Upper lobe of right lung (tissue), 1 donor: ENCODE data around the gene UST. TPM values are rescaled to one million over a fixed set of nuclear protein-coding genes. Genes with fewer than 3 reads are reported as not detected.
"Not testable (repeated sequence)": the region's sequence is repeated elsewhere in the genome, so short reads cannot be mapped to it uniquely, and the experiment has no call there.

Experiments used
- ATAC-seq: fragments of 200-7000 bp; cut with Tn5 transposase; one replicate; pipeline ENCODE4 v1.9.1; 2020; ENCODE audit warnings: mild to moderate bottlenecking, moderate library complexity
- DNase-seq: peaks from one replicate; pipeline ENCODE4 v3.0.0-alpha.2; 2020
- H3K27ac ChIP-seq: fragments of 200-600 bp; one replicate; pipeline ENCODE4 v1.8.0; 2022
- H3K27me3 ChIP-seq: fragments of 200-600 bp; one replicate; pipeline ENCODE4 v1.8.0; 2022; ENCODE audit warnings: mild to moderate bottlenecking
- H3K36me3 ChIP-seq: fragments of 200-600 bp; one replicate; pipeline ENCODE4 v1.8.0; 2022
- H3K4me1 ChIP-seq: fragments of 200-600 bp; one replicate; pipeline ENCODE4 v1.8.0; 2022
- H3K4me3 ChIP-seq: fragments of 200-600 bp; one replicate; pipeline ENCODE4 v1.8.0; 2022; ENCODE audit warnings: mild to moderate bottlenecking
- H3K9me3 ChIP-seq: fragments of 200-600 bp; one replicate; pipeline ENCODE4 v1.8.0; 2022
- CTCF ChIP-seq: fragments of 200-600 bp; IDR thresholded peaks from one replicate; pipeline ENCODE4 v1.8.0; 2022; ENCODE audit warnings: antibody characterized with exemption
- intact Hi-C: fragments of 100-400 bp; cut with DNase I; formaldehyde crosslinking; loops from one replicate; pipeline ENCODE4 v1.11.0; 2022
- total RNA-seq: library from RNA; stranded (reverse); fragmentation: NEBNext Ultra II Directional; extraction: Animal tissue kit (Norgen Biotek cat#: 25700); gene quantifications from one replicate; pipeline ENCODE4 v1.2.1, GENCODE V29; 2021
- donor health status: DM: no; HTN: yes; CAD: no; lungs with severe emphysema.

UST gene
- total RNA-seq, 1 donor from 2014 or later, result 11.8 TPM

- Histone ChIP-seq H3K27me3 (no peaks in the 10 kb centered on the region), H3K27ac (no peak overlapping the region), H3K4me1 (peaks cover 22% of the 10 kb centered on the region), H3K4me3 (no peak overlapping the region), H3K36me3 (no peaks in the 10 kb centered on the region), H3K9me3 (no peaks in the 10 kb centered on the region)
- intact Hi-C loops, result no loop called here
- ATAC-seq, result peak; percentile 70
- no peak for DNase-seq
- no peak for TF ChIP-seq CTCF
Observed at GRCh38 chr6:148779142-148779562, 32.3 kb downstream of the UST start.

- H3K4me3 ChIP-seq, H3K27ac ChIP-seq, H3K27me3 ChIP-seq, intact Hi-C loops, H3K9me3 ChIP-seq, H3K36me3 ChIP-seq, ATAC-seq, DNase-seq: not testable (repeated sequence)
- H3K4me1 ChIP-seq, result peaks cover 22% of the 10 kb centered on the region
Observed at GRCh38 chr6:148780423-148780822, 33.6 kb downstream of the UST start.

- H3K9me3 ChIP-seq, result no peaks in the 10 kb centered on the region
- H3K36me3 ChIP-seq, result no peaks in the 10 kb centered on the region
- H3K27me3 ChIP-seq, result no peaks in the 10 kb centered on the region
- H3K4me1 ChIP-seq, result peaks cover 22% of the 10 kb centered on the region
- no peak for TF ChIP-seq CTCF
- no peak for DNase-seq
- ATAC-seq, result no peak
- intact Hi-C loops, result no loop called here
- no peak overlapping the region for H3K4me3 ChIP-seq
- no peak overlapping the region for H3K27ac ChIP-seq
Observed at GRCh38 chr6:148780918-148781436, 34.1 kb downstream of the UST start.

GRCh38 chr6:148789948-148790347 is 43.1 kb downstream of the UST start:
- no peak overlapping the region for H3K4me3 ChIP-seq
- intact Hi-C loops, result no loop called here
- DNase-seq (no peak), ATAC-seq (no peak)
- no peak for TF ChIP-seq CTCF
- no peaks in the 10 kb centered on the region for H3K36me3 ChIP-seq
- no peaks in the 10 kb centered on the region for H3K4me1 ChIP-seq
- peaks cover 4% of the 10 kb centered on the region for H3K9me3 ChIP-seq
- no peaks in the 10 kb centered on the region for H3K27me3 ChIP-seq
- no peak overlapping the region for H3K27ac ChIP-seq

GRCh38 chr6:148790404-148790803 is 43.6 kb downstream of the UST start:
- H3K4me1 ChIP-seq, result no peaks in the 10 kb centered on the region
- DNase-seq (no peak), ATAC-seq (no peak)
- no peak for TF ChIP-seq CTCF
- H3K36me3 ChIP-seq, result no peaks in the 10 kb centered on the region
- no peak overlapping the region for H3K4me3 ChIP-seq
- peaks cover 4% of the 10 kb centered on the region for H3K9me3 ChIP-seq
- H3K27ac ChIP-seq, result no peak overlapping the region
- intact Hi-C loops, result no loop called here
- no peaks in the 10 kb centered on the region for H3K27me3 ChIP-seq

- no peak for ATAC-seq
- Histone ChIP-seq H3K4me1 (no peaks in the 10 kb centered on the region), H3K36me3 (no peaks in the 10 kb centered on the region), H3K9me3 (peaks cover 4% of the 10 kb centered on the region), H3K27me3 (no peaks in the 10 kb centered on the region), H3K4me3 (no peak overlapping the region), H3K27ac (no peak overlapping the region)
- intact Hi-C loops, result no loop called here
- TF ChIP-seq CTCF, result no peak
- DNase-seq, result no peak
Observed at GRCh38 chr6:148790817-148791216, 44.0 kb downstream of the UST start.
